ENCODE data around the gene TSC1. TPM values are rescaled to one million over a fixed set of nuclear protein-coding genes. Genes with fewer than 3 reads are reported as not detected.

Gene TSC1
- total RNA-seq, 4 donors from 2014 or later = 52.7 to 114 (median 66.7) TPM

GRCh38 chr9:132864277-132864676 is 80.1 kb downstream of the TSC1 start:
- H3K27me3 ChIP-seq = no peaks in the 10 kb centered on the region
- no peak overlapping the region for H3K27ac ChIP-seq
- H3K4me1 ChIP-seq = no peaks in the 10 kb centered on the region
- no peak overlapping the region for H3K4me3 ChIP-seq (replicated peaks in 1 of 3)
- DNase-seq = no peak
- TF ChIP-seq CTCF (IDR thresholded peaks at IDR 0.05) = no peak
- TF ChIP-seq POLR2A (IDR thresholded peaks at IDR 0.05) = no peak
- no peaks in the 10 kb centered on the region for H3K36me3 ChIP-seq
- 77 to 80% methylated on average over 2 of the region's 2 CpGs for WGBS, 2 donors
- H3K9me3 ChIP-seq = no peaks in the 10 kb centered on the region
- intact Hi-C loops (cut with DNase I) = no loop called here

- intact Hi-C loops (cut with DNase I) = no loop called here
- Histone ChIP-seq H3K4me3 (replicated peaks in 1 of 3) (no peak overlapping the region), H3K4me1 (no peaks in the 10 kb centered on the region), H3K27ac (no peak overlapping the region), H3K27me3 (no peaks in the 10 kb centered on the region), H3K9me3 (no peaks in the 10 kb centered on the region), H3K36me3 (no peaks in the 10 kb centered on the region)
- no peak for DNase-seq
- no peak for TF ChIP-seq POLR2A (IDR thresholded peaks at IDR 0.05)
- no peak for TF ChIP-seq CTCF (IDR thresholded peaks at IDR 0.05)
- 89% methylated on average over 12 of the region's 12 CpGs for WGBS, 2 donors
Measured at GRCh38 chr9:132863096-132863495, 81.3 kb downstream of the TSC1 start.

GRCh38 chr9:132862533-132862932 is 81.9 kb downstream of the TSC1 start:
- intact Hi-C loops (cut with DNase I) = no loop called here
- Histone ChIP-seq H3K4me3 (replicated peaks in 1 of 3) (no peak overlapping the region), H3K36me3 (no peaks in the 10 kb centered on the region), H3K4me1 (no peaks in the 10 kb centered on the region), H3K9me3 (no peaks in the 10 kb centered on the region), H3K27me3 (no peaks in the 10 kb centered on the region), H3K27ac (no peak overlapping the region)
- WGBS, 2 donors = 86 to 89% methylated on average over 6 of the region's 6 CpGs
- TF ChIP-seq POLR2A (IDR thresholded peaks at IDR 0.05) = no peak
- no peak for TF ChIP-seq CTCF (IDR thresholded peaks at IDR 0.05)
- no peak for DNase-seq

GRCh38 chr9:132861666-132862065 is 82.8 kb downstream of the TSC1 start:
- no peak for DNase-seq
- Histone ChIP-seq H3K27ac (no peak overlapping the region), H3K27me3 (no peaks in the 10 kb centered on the region), H3K4me1 (no peaks in the 10 kb centered on the region), H3K36me3 (no peaks in the 10 kb centered on the region), H3K9me3 (no peaks in the 10 kb centered on the region), H3K4me3 (replicated peaks in 1 of 3) (no peak overlapping the region)
- WGBS, 2 donors = 81 to 83% methylated on average over 3 of the region's 3 CpGs
- TF ChIP-seq POLR2A (IDR thresholded peaks at IDR 0.05) = no peak
- no peak for TF ChIP-seq CTCF (IDR thresholded peaks at IDR 0.05)
- intact Hi-C loops (cut with DNase I) = no loop called here

GRCh38 chr9:132858751-132859150 is 85.7 kb downstream of the TSC1 start:
- 75 to 80% methylated on average over 7 of the region's 7 CpGs for WGBS, 2 donors
- DNase-seq = no peak
- Histone ChIP-seq H3K27ac (no peak overlapping the region), H3K4me3 (replicated peaks in 1 of 3) (no peak overlapping the region), H3K4me1 (no peaks in the 10 kb centered on the region), H3K27me3 (no peaks in the 10 kb centered on the region), H3K9me3 (no peaks in the 10 kb centered on the region), H3K36me3 (no peaks in the 10 kb centered on the region)
- TF ChIP-seq POLR2A (IDR thresholded peaks at IDR 0.05) = no peak
- no peak for TF ChIP-seq CTCF (IDR thresholded peaks at IDR 0.05)
- intact Hi-C loops (cut with DNase I) = no loop called here

Data from thyroid gland (tissue), 4 donors.